GM23248 (cell line): ENCODE data around the gene CTBP2.

ENCODE experiments used
- EZH2 ChIP-seq: fragments of 200-600 bp; sonication (generic); IDR thresholded peaks from 2 replicates; pipeline ENCODE4 v1.6.1; 2018; ENCODE audit warnings: antibody characterized with exemption, mild to moderate bottlenecking; ENCODE audit not compliant: insufficient read depth, poor library complexity, severe bottlenecking
- EZH2phosphoT487 ChIP-seq: fragments of 200-600 bp; sonication (generic); IDR thresholded peaks from 2 replicates; pipeline ENCODE4 v1.6.1; 2018; ENCODE audit warnings: antibody characterized with exemption, moderate library complexity, mild to moderate bottlenecking, low read depth; ENCODE audit not compliant: insufficient read depth

- TF ChIP-seq EZH2 (no peak), EZH2phosphoT487 (no peak)
Observed at GRCh38 chr10:125160856-125161706, 718 bp upstream of the CTBP2 start.
